Mesothelial cell of epicardium (in vitro differentiated cells): ENCODE results near the gene OR10A4. TPM values are rescaled to one million over a fixed set of nuclear protein-coding genes. Genes with fewer than 3 reads are reported as not detected.
"Not testable (repeated sequence)": the region's sequence is repeated elsewhere in the genome, so short reads cannot be mapped to it uniquely, and the experiment has no call there.

ENCODE experiments used
- DNase-seq, 2 experiments: peaks; one replicate each; pipeline ENCODE4 v3.0.0; 2021; ENCODE audit warnings: low spot score in 2 of 2; ENCODE audit not compliant: unreplicated experiment in 2 of 2
- H3K27ac Mint-ChIP-seq: 2 replicates; pipeline ENCODE4 v1.8.0; 2021; ENCODE audit warnings: mixed read lengths
- H3K27me3 Mint-ChIP-seq: 2 replicates; pipeline ENCODE4 v1.8.0; 2021; ENCODE audit warnings: low read depth, mixed read lengths
- H3K36me3 Mint-ChIP-seq: 2 replicates; pipeline ENCODE4 v1.8.0; 2021; ENCODE audit warnings: mixed read lengths
- H3K4me1 Mint-ChIP-seq: 2 replicates; pipeline ENCODE4 v1.8.0; 2021; ENCODE audit warnings: mixed read lengths
- H3K4me3 Mint-ChIP-seq: 2 replicates; pipeline ENCODE4 v1.8.0; 2021; ENCODE audit warnings: mild to moderate bottlenecking, moderate library complexity, mixed read lengths
- H3K9me3 Mint-ChIP-seq: 2 replicates; pipeline ENCODE4 v1.8.0; 2021; ENCODE audit warnings: mixed read lengths
- total RNA-seq: library from RNA; stranded (reverse); gene quantifications from 3 replicates; pipeline ENCODE4 v1.2.1, GENCODE V29; 2021
- TF ChIP-seq, protein P1 (sequence below): fragments of 200-600 bp; sonication (generic); IDR thresholded peaks from one replicate; pipeline ENCODE4 v1.5.0; 2021; ENCODE audit warnings: antibody characterized with exemption; ENCODE audit not compliant: unreplicated experiment

The OR10A4 gene
- total RNA-seq, 1 donor from 2014 or later = not detected

DNA sequence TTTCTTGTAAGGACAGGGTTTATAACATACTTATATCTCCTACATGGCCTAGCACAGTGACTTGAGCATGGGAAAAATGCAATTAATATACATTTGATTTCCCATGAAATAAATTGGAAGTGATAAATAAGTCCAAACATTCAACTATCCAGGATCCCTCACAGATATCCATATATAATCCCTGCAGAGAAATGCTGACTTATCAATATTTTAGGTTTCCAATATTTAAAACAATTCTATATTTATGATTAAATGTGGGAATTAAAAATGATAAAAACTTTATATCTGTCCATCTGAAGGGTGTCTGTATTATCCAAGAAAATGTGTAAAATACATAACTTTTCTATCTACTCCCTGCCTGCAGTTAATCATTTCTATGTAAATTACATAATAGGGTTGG is 6.3 kb downstream of the OR10A4 start:
- no peaks in the 10 kb centered on the region for H3K36me3 Mint-ChIP-seq
- no peaks in the 10 kb centered on the region for H3K9me3 Mint-ChIP-seq
- TF ChIP-seq, protein P1, sequence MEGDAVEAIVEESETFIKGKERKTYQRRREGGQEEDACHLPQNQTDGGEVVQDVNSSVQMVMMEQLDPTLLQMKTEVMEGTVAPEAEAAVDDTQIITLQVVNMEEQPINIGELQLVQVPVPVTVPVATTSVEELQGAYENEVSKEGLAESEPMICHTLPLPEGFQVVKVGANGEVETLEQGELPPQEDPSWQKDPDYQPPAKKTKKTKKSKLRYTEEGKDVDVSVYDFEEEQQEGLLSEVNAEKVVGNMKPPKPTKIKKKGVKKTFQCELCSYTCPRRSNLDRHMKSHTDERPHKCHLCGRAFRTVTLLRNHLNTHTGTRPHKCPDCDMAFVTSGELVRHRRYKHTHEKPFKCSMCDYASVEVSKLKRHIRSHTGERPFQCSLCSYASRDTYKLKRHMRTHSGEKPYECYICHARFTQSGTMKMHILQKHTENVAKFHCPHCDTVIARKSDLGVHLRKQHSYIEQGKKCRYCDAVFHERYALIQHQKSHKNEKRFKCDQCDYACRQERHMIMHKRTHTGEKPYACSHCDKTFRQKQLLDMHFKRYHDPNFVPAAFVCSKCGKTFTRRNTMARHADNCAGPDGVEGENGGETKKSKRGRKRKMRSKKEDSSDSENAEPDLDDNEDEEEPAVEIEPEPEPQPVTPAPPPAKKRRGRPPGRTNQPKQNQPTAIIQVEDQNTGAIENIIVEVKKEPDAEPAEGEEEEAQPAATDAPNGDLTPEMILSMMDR = no peak
- DNase-seq = no peak
- H3K27me3 Mint-ChIP-seq = peaks cover 18% of the 10 kb centered on the region
- no peak overlapping the region for H3K4me3 Mint-ChIP-seq
- no peak overlapping the region for H3K27ac Mint-ChIP-seq
- H3K4me1 Mint-ChIP-seq = peaks cover 3% of the 10 kb centered on the region

DNA sequence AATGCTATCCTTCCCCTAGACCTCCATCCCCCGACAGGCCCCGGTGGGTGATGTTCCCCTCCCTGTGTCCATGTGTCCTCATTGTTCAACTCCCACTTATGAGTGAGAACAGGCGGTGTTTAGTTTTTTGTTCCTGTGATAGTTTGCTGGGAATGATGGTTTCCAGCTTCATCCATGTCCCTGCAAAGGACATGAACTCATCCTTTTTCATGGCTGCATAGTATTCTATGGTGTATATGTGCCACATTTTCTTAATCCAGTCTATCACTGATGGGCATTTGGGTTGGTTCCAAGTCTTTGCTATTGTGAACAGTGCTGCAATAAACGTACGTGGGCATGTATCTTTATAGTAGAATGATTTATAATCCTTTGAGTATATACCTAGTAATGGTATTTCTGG is 11.3 kb downstream of the OR10A4 start:
- not testable (repeated sequence) for DNase-seq, H3K4me3 Mint-ChIP-seq, H3K27ac Mint-ChIP-seq, H3K36me3 Mint-ChIP-seq, H3K9me3 Mint-ChIP-seq, H3K4me1 Mint-ChIP-seq
- H3K27me3 Mint-ChIP-seq = peaks cover 15% of the 10 kb centered on the region

DNA sequence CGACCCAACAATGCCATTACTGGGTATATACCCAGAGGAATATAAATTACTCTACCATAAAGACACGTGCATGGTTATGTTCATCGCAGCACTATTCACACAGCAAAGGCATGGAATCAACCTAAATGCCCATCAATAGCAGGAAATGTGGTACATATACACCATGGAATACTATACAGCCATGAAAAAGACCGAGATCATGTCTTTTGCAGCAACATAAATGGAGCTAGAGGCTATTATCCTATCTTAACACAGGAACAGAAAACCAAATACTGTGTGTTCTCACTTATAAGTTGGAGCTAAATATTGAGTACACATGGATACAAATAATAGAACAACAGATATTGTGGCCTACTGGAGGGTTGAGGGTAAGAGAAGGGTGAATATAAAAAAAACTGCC is 12.4 kb downstream of the OR10A4 start:
- H3K4me3 Mint-ChIP-seq = no peak overlapping the region
- H3K36me3 Mint-ChIP-seq = no peaks in the 10 kb centered on the region
- no peak overlapping the region for H3K27ac Mint-ChIP-seq
- peaks cover 3% of the 10 kb centered on the region for H3K4me1 Mint-ChIP-seq
- H3K27me3 Mint-ChIP-seq = peaks cover 10% of the 10 kb centered on the region
- TF ChIP-seq, protein P1 = no peak
- no peaks in the 10 kb centered on the region for H3K9me3 Mint-ChIP-seq
- no peak for DNase-seq

DNA sequence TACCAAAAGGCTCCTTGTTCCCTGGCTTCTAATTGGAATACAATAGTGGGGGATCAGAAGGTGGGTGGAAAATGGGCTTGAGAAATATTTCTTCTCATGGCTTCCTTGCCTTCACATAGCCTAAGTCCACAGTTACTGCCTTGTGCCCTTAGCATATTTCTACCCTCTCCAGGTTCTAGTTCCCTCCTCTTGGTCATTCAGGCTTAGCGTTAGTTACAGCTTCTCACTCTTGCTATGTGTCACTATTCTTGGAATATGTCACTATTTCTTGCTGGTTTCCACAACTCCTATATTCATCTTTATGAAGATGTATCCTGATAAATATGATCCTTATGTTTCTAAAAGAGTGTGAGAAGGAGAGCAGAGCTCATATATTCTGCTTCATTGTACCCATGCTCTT is 13.4 kb downstream of the OR10A4 start:
- H3K4me3 Mint-ChIP-seq = no peak overlapping the region
- TF ChIP-seq, protein P1 = no peak

DNA sequence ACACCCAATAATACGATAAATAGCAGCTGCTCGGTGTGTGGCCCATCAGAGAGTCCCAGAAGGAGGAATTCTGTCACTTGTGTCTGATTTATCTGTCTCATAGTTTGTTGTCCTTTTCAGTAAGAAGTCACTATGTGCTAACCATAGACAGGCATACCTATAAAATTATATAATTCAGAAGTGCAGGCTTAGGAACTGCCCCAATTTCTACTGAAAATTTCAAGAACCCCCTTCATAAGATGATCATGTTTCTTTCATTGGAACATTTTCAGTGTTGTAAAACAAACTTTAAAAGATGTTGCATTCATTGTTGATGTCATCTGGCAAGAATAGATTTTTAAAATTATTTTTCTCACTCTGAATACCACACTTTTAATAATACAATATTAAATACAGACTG is 16.0 kb downstream of the OR10A4 start, which contains the start of gene OR2D2:
TSS of gene OR2D2 (minus strand) at position 101 of the 400 bp plus-strand sequence. CDS start at position 101, 0 bp downstream.
- no peaks in the 10 kb centered on the region for H3K36me3 Mint-ChIP-seq
- H3K27ac Mint-ChIP-seq = no peak within 1 kb of the TSS
- H3K4me3 Mint-ChIP-seq = no peak within 1 kb of the TSS
- H3K27me3 Mint-ChIP-seq = no peaks in the 10 kb centered on the region
- no peaks in the 10 kb centered on the region for H3K4me1 Mint-ChIP-seq
- DNase-seq = no peak
- TF ChIP-seq, protein P1 = no peak
- no peaks in the 10 kb centered on the region for H3K9me3 Mint-ChIP-seq

More for the DNA sequence above, 13.4 kb downstream of the OR10A4 start:
- no peak for DNase-seq
- H3K9me3 Mint-ChIP-seq = no peaks in the 10 kb centered on the region
- H3K27me3 Mint-ChIP-seq = peaks cover 6% of the 10 kb centered on the region
- H3K4me1 Mint-ChIP-seq = peaks cover 3% of the 10 kb centered on the region
- H3K27ac Mint-ChIP-seq = no peak overlapping the region
- H3K36me3 Mint-ChIP-seq = no peaks in the 10 kb centered on the region

DNA sequence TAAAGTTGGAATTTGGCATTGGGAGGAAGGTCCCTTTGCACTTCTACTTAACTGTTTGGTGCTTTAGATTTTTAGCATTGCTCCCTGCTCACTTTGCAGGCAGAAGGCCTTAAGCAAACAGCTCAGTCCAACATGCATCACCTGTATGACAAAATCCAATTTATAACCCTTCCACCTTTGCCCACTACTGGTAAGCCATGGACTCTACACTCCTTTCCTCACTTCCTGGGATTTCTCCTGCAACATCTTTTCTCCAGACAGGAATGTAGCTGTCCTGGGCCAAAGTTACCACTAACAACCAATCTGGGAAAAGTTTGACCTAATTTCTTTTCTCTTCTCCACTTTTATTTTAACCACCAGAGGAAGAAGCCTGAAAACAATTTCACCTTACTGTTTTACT is 17.7 kb downstream of the OR10A4 start:
- DNase-seq = no peak
- TF ChIP-seq, protein P1 = no peak
- H3K27me3 Mint-ChIP-seq = no peaks in the 10 kb centered on the region
- no peaks in the 10 kb centered on the region for H3K9me3 Mint-ChIP-seq
- no peak overlapping the region for H3K4me3 Mint-ChIP-seq
- no peaks in the 10 kb centered on the region for H3K36me3 Mint-ChIP-seq
- H3K27ac Mint-ChIP-seq = no peak overlapping the region
- no peaks in the 10 kb centered on the region for H3K4me1 Mint-ChIP-seq
